KOPT-K1 (cell line): ENCODE data around the gene CCL16.
"Not testable (repeated sequence)": the region's sequence is repeated elsewhere in the genome, so short reads cannot be mapped to it uniquely, and the experiment has no call there.

Experiments used
- H3K27ac ChIP-seq: fragments of 200-600 bp; sonication (generic); 2 replicates; pipeline ENCODE4 v1.5.1; 2016; ENCODE audit warnings: antibody characterized with exemption, mild to moderate bottlenecking, low read depth, low read length; ENCODE audit not compliant: poor library complexity, severe bottlenecking
- H3K36me3 ChIP-seq: fragments of 200-600 bp; sonication (generic); 2 replicates; pipeline ENCODE4 v1.5.1; 2017; ENCODE audit warnings: antibody characterized with exemption, mild to moderate bottlenecking, low read length, moderate library complexity; ENCODE audit not compliant: insufficient read depth
- H3K9me3 ChIP-seq: fragments of 200-600 bp; sonication (generic); 2 replicates; pipeline ENCODE4 v1.5.1; 2017; ENCODE audit warnings: antibody characterized with exemption, low read length, mild to moderate bottlenecking; ENCODE audit not compliant: insufficient read depth, poor library complexity, severe bottlenecking

CCL16 gene

DNA sequence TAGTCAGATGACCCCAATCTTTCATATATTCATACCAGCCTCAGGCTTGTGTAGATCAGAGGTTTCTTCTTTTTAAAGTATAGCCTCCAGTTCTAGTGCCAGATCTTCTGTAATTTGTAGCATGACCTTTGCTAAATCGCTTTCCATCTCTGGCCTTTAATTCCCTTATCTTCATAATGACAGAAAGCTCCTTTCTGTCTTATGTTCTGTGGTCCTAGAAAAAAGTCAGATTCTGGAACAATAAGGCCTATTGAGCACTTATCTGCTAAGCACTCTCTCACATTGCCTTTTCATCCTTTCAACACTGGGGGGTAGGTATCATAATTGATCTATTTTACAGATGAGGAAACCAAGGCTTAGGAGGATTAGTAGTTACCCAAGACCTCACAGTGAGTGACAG is 9.2 kb downstream of the CCL16 start:
- H3K36me3 ChIP-seq: no peaks in the 10 kb centered on the region
- no peaks in the 10 kb centered on the region for H3K9me3 ChIP-seq

DNA sequence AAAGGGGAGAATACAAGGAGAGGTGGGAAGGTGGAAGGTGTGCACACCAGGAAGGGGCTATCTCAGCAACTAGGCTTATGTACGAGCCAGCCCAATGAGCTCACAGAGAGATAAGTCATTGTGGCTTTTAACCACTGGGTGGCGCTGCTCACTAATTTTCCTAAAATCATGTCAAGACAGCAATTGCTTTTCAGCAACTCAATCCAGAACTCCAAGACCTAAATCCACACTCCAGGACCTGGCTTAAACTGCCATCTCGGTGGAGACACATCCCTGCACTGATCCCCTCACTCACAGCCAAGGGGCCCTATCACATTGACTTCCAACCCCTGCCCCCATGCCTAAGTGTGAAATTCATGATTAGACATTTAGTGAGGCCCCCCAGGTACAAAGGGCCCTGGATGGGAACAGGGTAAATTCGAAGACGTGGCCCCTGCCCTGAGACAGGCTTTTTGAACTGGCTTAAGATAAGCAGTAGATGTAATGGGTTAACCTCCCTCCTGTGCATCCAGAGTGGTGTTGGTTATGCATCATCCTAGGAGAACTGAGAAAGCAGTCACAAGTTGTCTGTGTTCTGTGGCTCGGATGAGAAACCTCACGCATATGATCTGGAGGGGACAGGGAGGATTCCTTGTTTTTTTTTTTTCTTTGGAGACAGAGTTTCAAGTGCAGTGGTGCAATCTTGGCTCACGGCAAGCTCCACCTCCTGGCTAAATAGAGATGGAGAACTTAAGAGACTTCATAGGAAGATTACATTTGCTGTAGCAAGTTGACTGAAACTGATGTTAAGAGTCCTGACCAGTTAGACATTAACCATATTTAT is 11.5 kb downstream of the CCL16 start:
- Histone ChIP-seq H3K36me3 (no peaks in the 10 kb centered on the region), H3K27ac (no peak overlapping the region), H3K9me3 (no peaks in the 10 kb centered on the region)

More for the DNA sequence above, 9.2 kb downstream of the CCL16 start:
- no peak overlapping the region for H3K27ac ChIP-seq

DNA sequence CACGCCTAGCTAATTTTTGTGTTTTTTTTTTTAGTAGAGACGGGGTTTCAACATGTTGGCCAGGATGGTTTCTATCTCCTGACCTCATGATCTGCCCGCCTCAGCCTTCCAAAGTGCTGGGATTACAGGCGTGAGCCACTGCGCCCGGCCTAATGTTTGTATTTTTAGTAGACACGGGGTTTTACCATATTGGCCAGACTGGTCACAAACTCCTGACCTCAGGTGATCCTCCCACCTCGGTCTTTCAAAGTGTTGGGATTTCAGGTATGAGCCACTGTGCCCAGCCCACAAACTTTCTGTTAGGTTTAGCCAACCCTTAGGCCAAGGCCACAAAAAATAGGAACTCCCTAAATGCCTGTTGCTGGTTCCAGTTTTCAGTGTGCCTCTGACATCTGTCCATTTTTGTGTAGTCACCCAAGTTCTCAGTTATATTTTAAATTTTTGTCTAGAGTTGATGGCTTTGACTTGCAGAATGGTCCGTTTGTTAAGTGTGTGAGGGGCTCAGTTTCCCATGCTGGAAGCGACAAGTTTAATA is 12.7 kb downstream of the CCL16 start:
- H3K27ac ChIP-seq: no peak overlapping the region
- no peaks in the 10 kb centered on the region for H3K36me3 ChIP-seq
- no peaks in the 10 kb centered on the region for H3K9me3 ChIP-seq

DNA sequence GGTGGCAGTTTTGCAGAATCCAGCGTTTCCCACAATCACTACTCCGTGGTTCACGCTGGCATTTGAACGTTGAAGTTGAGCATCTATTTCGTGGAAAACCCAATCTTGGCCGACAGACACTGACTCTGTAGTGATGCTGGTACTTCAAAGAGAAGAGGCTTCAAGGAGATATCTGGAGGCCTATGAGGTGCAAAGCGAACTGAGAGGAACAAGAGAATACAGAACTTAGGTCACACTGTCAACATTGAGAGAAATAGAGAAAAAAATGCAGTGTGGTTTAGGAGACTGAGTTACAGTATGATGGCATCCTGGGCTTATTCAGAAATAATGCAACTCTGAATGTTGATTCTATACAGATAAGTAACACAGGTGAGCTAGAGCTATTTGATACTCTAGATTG is 16.0 kb downstream of the CCL16 start:
- Histone ChIP-seq H3K9me3 (no peaks in the 10 kb centered on the region), H3K36me3 (no peaks in the 10 kb centered on the region), H3K27ac (no peak overlapping the region)

DNA sequence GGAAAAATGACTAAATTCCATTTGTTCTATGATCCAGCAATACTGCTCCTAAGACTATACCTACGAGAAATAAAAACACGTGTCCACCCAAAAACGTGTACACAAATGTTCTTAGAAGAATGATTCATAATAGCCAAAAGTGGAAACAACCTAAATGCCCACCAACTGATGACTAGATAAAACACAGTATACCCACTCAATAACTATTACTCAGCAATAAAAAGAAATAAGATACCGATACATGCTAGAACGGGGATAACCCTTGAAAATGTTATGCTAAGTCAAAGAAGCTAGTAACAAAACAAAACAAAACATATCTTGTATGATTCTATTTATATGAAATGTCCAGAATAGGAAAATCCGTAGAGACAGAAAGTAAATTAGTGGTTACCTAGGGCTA is 17.6 kb downstream of the CCL16 start:
- H3K36me3 ChIP-seq: no peaks in the 10 kb centered on the region

DNA sequence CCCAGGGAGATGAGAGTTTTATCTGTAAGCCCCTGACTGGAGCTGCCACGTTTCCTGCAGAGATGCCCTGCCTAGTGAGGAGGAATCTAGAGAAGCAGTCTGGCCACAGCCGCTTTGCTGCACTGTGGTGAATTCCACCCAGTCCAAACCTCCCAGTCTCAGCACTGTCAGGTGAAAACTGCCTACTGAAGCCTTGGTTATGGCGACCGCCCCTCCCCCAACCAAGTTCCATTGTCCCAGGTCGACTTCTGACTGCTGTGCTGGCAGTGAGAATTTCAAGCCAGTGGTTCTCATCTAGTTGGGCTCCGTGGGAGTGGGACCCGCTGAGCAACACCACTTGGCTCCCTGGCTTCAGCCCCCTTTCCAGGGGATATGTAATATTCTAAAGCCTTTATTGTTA is 27.6 kb downstream of the CCL16 start:
- Histone ChIP-seq H3K36me3 (no peaks in the 10 kb centered on the region), H3K27ac (no peak overlapping the region), H3K9me3 (no peaks in the 10 kb centered on the region)

More for the DNA sequence above, 17.6 kb downstream of the CCL16 start:
- Histone ChIP-seq H3K9me3 (no peaks in the 10 kb centered on the region), H3K27ac (no peak overlapping the region)

GRCh38 chr17:35949401-35949800 is 31.9 kb downstream of the CCL16 start:
- H3K9me3 ChIP-seq: peaks cover 4% of the 10 kb centered on the region
- no peak overlapping the region for H3K27ac ChIP-seq
- H3K36me3 ChIP-seq: no peaks in the 10 kb centered on the region

- H3K36me3 ChIP-seq: no peaks in the 10 kb centered on the region
- no peak overlapping the region for H3K27ac ChIP-seq
These were observed 33.2 kb downstream of the CCL16 start for GRCh38 chr17:35948092-35948491.

GRCh38 chr17:35947156-35947585 is 34.1 kb downstream of the CCL16 start:
- H3K9me3 ChIP-seq: peaks cover 8% of the 10 kb centered on the region
- no peaks in the 10 kb centered on the region for H3K36me3 ChIP-seq
- H3K27ac ChIP-seq: no peak overlapping the region

More at GRCh38 chr17:35948092-35948491, 33.2 kb downstream of the CCL16 start:
- peaks cover 8% of the 10 kb centered on the region for H3K9me3 ChIP-seq

GRCh38 chr17:35944151-35944550 is 37.1 kb downstream of the CCL16 start:
- Histone ChIP-seq H3K36me3 (no peaks in the 10 kb centered on the region), H3K27ac (no peak overlapping the region), H3K9me3 (peaks cover 8% of the 10 kb centered on the region)

GRCh38 chr17:35943537-35943936 is 37.8 kb downstream of the CCL16 start, which contains the start of gene LYZL6:
LYZL6 (minus strand) TSS chr17:35943713; CDS start chr17:35939356, 4,357 bp downstream.
- Histone ChIP-seq H3K27ac (no peak within 1 kb of the TSS), H3K9me3 (peaks cover 8% of the 10 kb centered on the region), H3K36me3 (no peaks in the 10 kb centered on the region)

DNA sequence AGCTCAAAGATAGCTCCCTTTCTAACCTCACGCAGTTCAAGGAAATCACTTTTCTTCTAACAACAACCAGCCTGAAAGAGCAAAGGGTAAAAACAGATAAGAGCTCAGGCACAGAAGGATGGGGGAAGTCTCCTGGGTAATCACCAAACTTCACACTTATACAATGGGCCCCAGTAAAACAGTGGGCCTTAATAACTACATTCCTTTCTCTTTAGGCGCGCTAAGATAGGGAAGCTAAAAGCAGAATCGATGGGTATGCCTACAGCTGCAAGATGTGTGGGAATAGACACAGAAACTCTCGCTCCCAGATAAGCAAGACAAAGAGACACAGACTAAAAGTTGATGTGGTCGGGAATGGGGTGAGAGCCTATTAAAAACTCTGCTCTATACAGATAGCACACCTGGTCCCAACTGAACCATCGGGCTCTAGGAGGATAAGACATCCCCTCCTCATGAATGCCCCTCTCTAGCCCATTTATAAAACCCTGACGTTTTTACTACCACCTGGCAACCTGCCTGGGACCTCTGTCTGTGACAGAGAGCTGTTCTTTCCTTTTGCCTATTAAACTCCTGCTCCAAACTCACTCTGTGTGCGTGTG is 38.6 kb downstream of the CCL16 start:
- Histone ChIP-seq H3K36me3 (no peaks in the 10 kb centered on the region), H3K27ac (no peak overlapping the region), H3K9me3 (peaks cover 8% of the 10 kb centered on the region)

GRCh38 chr17:35938492-35938891 is 42.8 kb downstream of the CCL16 start:
- H3K36me3 ChIP-seq, H3K9me3 ChIP-seq, H3K27ac ChIP-seq: not testable (repeated sequence)

DNA sequence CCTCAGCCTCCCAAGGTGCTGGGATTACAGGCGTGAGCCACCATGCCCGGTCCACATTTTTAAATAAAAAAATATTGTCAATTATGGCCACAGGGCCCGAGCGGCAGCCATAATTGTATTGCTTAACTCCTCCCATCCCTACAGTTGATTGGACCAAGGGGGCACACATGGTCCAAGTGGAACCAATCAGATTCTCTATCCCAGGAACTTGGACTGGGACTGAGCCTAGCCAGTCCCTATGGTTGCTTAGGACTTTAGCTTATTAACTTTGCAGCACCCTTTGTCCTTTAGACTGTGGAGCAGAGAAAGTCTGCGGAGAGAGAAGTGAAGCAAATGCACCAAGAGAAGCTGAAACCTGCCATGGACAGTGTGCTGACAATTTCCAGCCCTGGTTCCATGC is 45.2 kb downstream of the CCL16 start:
- H3K36me3 ChIP-seq: no peaks in the 10 kb centered on the region
- H3K9me3 ChIP-seq: no peaks in the 10 kb centered on the region
- H3K27ac ChIP-seq: no peak overlapping the region

GRCh38 chr17:35934760-35935159 is 46.5 kb downstream of the CCL16 start:
- Histone ChIP-seq H3K27ac (no peak overlapping the region), H3K36me3 (no peaks in the 10 kb centered on the region), H3K9me3 (no peaks in the 10 kb centered on the region)
